GM12878 (cell line): ENCODE results near the gene TAX1BP1. TPM values are rescaled to one million over a fixed set of nuclear protein-coding genes. Genes with fewer than 3 reads are reported as not detected.
"Not testable (repeated sequence)": the region's sequence is repeated elsewhere in the genome, so short reads cannot be mapped to it uniquely, and the experiment has no call there.

Source experiments
- ATAC-seq: fragments of 200-7000 bp; cut with Tn5 transposase; 3 replicates; pipeline ENCODE4 v1.9.1; 2020; ENCODE audit warnings: mild to moderate bottlenecking, moderate library complexity
- BruUV-seq: library from RNA; stranded (reverse); fragments of 400-500 nt; replicated peaks from 2 replicates; lab custom pipeline; 2021; lab: Mats Ljungman, UMichigan
- CTCF ChIA-PET: fragments of 300-600 bp; sonication (Branson Sonifier 250); formaldehyde crosslinking; extraction: SDS; loops from one replicate; lab custom pipeline; 2021; ENCODE audit warnings: inconsistent platforms; lab: Yijun Ruan, JAX
- POLR2A ChIA-PET: fragments of 350-600 bp; formaldehyde crosslinking; extraction: SDS; loops from one replicate; lab custom pipeline; 2021; ENCODE audit warnings: inconsistent platforms; lab: Charles Lee
- RAD21 ChIA-PET: fragments of 300-600 bp; sonication (Branson Sonifier 250); formaldehyde crosslinking; loops from one replicate; lab custom pipeline; 2023; ENCODE audit warnings: antibody characterized with exemption; ENCODE audit not compliant: unreplicated experiment; lab: Charles Lee
- SMC1A ChIA-PET: fragments of 300-600 bp; sonication (Branson Sonifier 250); formaldehyde crosslinking; loops from one replicate; lab custom pipeline; 2023; ENCODE audit not compliant: unreplicated experiment, uncharacterized antibody; lab: Charles Lee
- DNase-seq: peaks from one replicate; pipeline ENCODE4 v3.0.0-alpha.2; 2011; ENCODE audit warnings: low read depth, low spot score
- FAIRE-seq: peaks from 3 replicates; lab custom pipeline; 2011; peaks lifted over from hg19 to GRCh38; lab: Jason Lieb, UNC
- H2AFZ ChIP-seq: 2 replicates; pipeline ENCODE4 v1.6.0; 2011; ENCODE audit warnings: low read depth, low read length, control low read depth; ENCODE audit not compliant: control insufficient read depth
- H3K27ac ChIP-seq: 2 replicates; pipeline ENCODE4 v1.5.1; 2011; ENCODE audit warnings: control low read depth; ENCODE audit not compliant: control insufficient read depth, insufficient read depth
- H3K27me3 ChIP-seq, 2 experiments: replicated peaks in 1 of 2; 2 replicates each; pipeline versions ENCODE4 v1.6.0 to v1.6.1; 2011; ENCODE audit warnings: low read length in 1 of 2; ENCODE audit not compliant: control insufficient read depth in 2 of 2, insufficient read depth in 2 of 2
- H3K36me3 ChIP-seq, 2 experiments: 2 replicates each; pipeline ENCODE4 v1.5.1; 2011; ENCODE audit warnings: low read length in 1 of 2; ENCODE audit not compliant: control insufficient read depth in 2 of 2, insufficient read depth in 2 of 2
- H3K4me1 ChIP-seq: 2 replicates; pipeline ENCODE4 v1.6.1; 2011; ENCODE audit warnings: mild to moderate bottlenecking, low read length, moderate library complexity, mixed read lengths; ENCODE audit not compliant: control insufficient read depth, insufficient read depth
- H3K4me2 ChIP-seq: 2 replicates; pipeline ENCODE4 v1.6.0; 2011; ENCODE audit warnings: control low read depth; ENCODE audit not compliant: control insufficient read depth, insufficient read depth
- H3K4me3 ChIP-seq: fragments of 200-600 bp; sonication (generic); 2 replicates; pipeline ENCODE4 v1.5.1; 2016
- H3K79me2 ChIP-seq: 2 replicates; pipeline ENCODE4 v1.6.0; 2011; ENCODE audit warnings: low read length; ENCODE audit not compliant: control insufficient read depth, insufficient read depth
- H3K9ac ChIP-seq: 2 replicates; pipeline ENCODE4 v1.8.0; 2011; ENCODE audit warnings: low read length, control low read depth, mixed read lengths; ENCODE audit not compliant: control insufficient read depth, insufficient read depth
- H3K9me3 ChIP-seq: replicated peaks from 3 replicates; pipeline ENCODE4 v1.5.1; 2011; ENCODE audit warnings: mild to moderate bottlenecking, low read length; ENCODE audit not compliant: control insufficient read depth, insufficient read depth
- H4K20me1 ChIP-seq: 2 replicates; pipeline ENCODE4 v1.6.0; 2011; ENCODE audit not compliant: control insufficient read depth, insufficient read depth
- BMI1 ChIP-seq: fragments of 450-650 bp; IDR thresholded peaks from 2 replicates; pipeline ENCODE4 v1.6.1; 2016; ENCODE audit warnings: mild to moderate bottlenecking, moderate library complexity, borderline replicate concordance
- CHD4 ChIP-seq: fragments of 200-600 bp; sonication (generic); IDR thresholded peaks from 2 replicates; pipeline ENCODE4 v1.6.1; 2016; ENCODE audit warnings: mild to moderate bottlenecking
- KAT2A ChIP-seq: conservative IDR thresholded peaks from 2 replicates; pipeline ENCODE4 v1.6.1; 2011; ENCODE audit warnings: low read depth, low read length; ENCODE audit not compliant: control insufficient read depth
- NFYB ChIP-seq: IDR thresholded peaks from 2 replicates; pipeline ENCODE4 v1.6.1; 2011; ENCODE audit warnings: low read depth, mild to moderate bottlenecking, low read length, improper control_type of control experiment, moderate library complexity; ENCODE audit not compliant: insufficient read depth
- RB1 ChIP-seq: fragments of 450-650 bp; formaldehyde crosslinking; IDR thresholded peaks from 2 replicates; pipeline ENCODE4 v1.6.1; 2017; ENCODE audit warnings: mild to moderate bottlenecking, borderline replicate concordance
- SIX5 ChIP-seq: IDR thresholded peaks from 2 replicates; pipeline ENCODE4 v1.6.1; 2011; ENCODE audit warnings: mild to moderate bottlenecking, low read depth, low read length, moderate library complexity; ENCODE audit not compliant: severe bottlenecking
- SMAD5 ChIP-seq: IDR thresholded peaks from 2 replicates; pipeline ENCODE4 v1.6.1; 2016; ENCODE audit warnings: antibody characterized with exemption, low read depth
- SP1 ChIP-seq: IDR thresholded peaks from one replicate; pipeline ENCODE4 v1.6.1; 2011; ENCODE audit warnings: low read depth, low read length
- SREBF2 ChIP-seq: IDR thresholded peaks from 2 replicates; pipeline ENCODE4 v1.6.1; 2012; ENCODE audit warnings: mild to moderate bottlenecking, low read length
- WGBS: methylation state at CpG from one replicate; pipeline ENCODE4 v1.1.6; 2016; ENCODE audit warnings: low lambda C conversion rate; ENCODE audit not compliant: insufficient replicate concordance, insufficient coverage; ENCODE audit errors: missing lambda C conversion rate; 5-methylcytosine and 5-hydroxymethylcytosine counted together
- in situ Hi-C: fragments of 300-500 bp; cut with MboI; formaldehyde crosslinking; loops from 9 replicates; pipeline ENCODE4 v1.14.3; 2018; ENCODE audit warnings: mixed read lengths
- intact Hi-C: fragments of 100-400 bp; cut with micrococcal nuclease; formaldehyde crosslinking; loops from one replicate; pipeline ENCODE4 v1.14.2; 2022; ENCODE audit not compliant: unreplicated experiment
- polyA plus RNA-seq, 11 experiments: library from polyadenylated mRNA; depleted of rRNA in 4 of 11; unstranded in 6 of 11; stranded (reverse) in 5 of 11; fragments of >200 nt; fragmentation: Nextera tagmentation in 4 of 11; fragmentation: Illumina TruSeq in 1 of 11; extraction: Ambion mirVana in 4 of 11; extraction: Trizol in 1 of 11; gene quantifications; 1 replicate in 1 of 11; 2 replicates in 10 of 11; pipeline versions ENCODE4 v1.2.1 to v1.2.3, GENCODE V29; 2011 to 2016; ENCODE audit warnings: inconsistent platforms in 2 of 11, missing spikeins in 2 of 11, low read depth in 1 of 11
- total RNA-seq, 4 experiments: library from RNA; depleted of rRNA in 3 of 4; stranded (reverse); fragments of >200 nt in 3 of 4; fragmentation: Illumina TruSeq in 1 of 4; extraction: Trizol in 1 of 4; gene quantifications; 2 replicates each; pipeline versions ENCODE4 v1.2.1 to v1.2.3, GENCODE V29; 2013 to 2021
- TF ChIP-seq, protein P1 (sequence below): fragments of 450-650 bp; IDR thresholded peaks from 2 replicates; pipeline ENCODE4 v1.6.1; 2018; ENCODE audit warnings: mild to moderate bottlenecking, low read depth, moderate library complexity; ENCODE audit not compliant: partially characterized antibody
- TF ChIP-seq, protein P2 (sequence below): fragments of 450-650 bp; formaldehyde crosslinking; IDR thresholded peaks from 2 replicates; pipeline ENCODE4 v1.5.0; 2022; ENCODE audit warnings: mild to moderate bottlenecking, missing genetic modification characterization

TAX1BP1 gene
- total and polyA plus RNA-seq, 10 of the 15 experiments (the other 5 are each of a cell fraction or from before 2014, with no cell fraction given): 30.8 to 105 (median 52.0) TPM

DNA sequence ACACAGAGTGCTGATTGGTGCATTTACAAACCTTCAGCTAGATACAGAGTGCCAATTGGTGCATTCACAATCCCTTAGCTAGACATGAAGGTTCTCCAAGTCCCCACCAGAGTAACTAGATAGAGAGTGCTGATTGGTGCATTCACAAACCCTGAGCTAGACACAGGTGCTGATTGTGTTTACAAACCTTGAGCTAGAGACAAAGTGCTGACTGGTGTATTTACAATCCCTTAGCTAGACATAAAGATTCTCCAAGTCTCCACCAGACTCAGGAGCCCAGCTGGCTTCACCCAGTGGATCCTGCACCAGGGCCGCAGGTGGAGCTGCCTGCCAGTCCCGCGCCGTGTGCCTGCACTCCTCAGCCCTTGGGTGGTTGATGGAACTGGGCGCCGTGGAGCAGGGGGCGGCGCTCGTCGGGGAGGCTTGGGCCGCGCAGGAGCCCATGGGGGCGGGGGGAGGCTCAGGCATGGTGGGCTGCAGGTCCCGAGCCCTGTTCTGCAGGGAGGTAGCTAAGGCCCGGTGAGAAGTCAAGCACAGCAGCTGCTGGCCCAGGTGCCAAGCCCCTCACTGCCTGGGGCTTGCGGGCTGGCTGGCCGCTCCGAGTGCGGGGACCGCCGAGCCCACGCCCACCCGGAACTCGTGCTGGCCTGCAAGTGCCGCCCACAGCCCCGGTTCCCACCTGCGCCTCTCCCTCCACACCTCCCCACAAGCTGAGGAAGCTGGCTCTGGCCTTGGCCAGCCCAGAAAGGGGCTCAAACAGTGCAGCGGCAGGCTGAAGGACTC lies 116.9 kb downstream of the TAX1BP1 start:
- H3K9me3 ChIP-seq, H3K27me3 ChIP-seq, BruUV-seq, H4K20me1 ChIP-seq, H3K4me2 ChIP-seq, H3K79me2 ChIP-seq, H3K27ac ChIP-seq, ATAC-seq, DNase-seq, CTCF ChIA-PET, RAD21 ChIA-PET, H3K36me3 ChIP-seq, H3K9ac ChIP-seq, H3K4me1 ChIP-seq, H3K4me3 ChIP-seq, POLR2A ChIA-PET, in situ Hi-C loops, H2AFZ ChIP-seq, SMC1A ChIA-PET, intact Hi-C loops, FAIRE-seq: not testable (repeated sequence)
- WGBS: 96% methylated on average over 20 of the region's 28 CpGs
- TF ChIP-seq NFYB: 0 out of 2 replicates have a peak, but pooled peaks have one; percentile 5

DNA sequence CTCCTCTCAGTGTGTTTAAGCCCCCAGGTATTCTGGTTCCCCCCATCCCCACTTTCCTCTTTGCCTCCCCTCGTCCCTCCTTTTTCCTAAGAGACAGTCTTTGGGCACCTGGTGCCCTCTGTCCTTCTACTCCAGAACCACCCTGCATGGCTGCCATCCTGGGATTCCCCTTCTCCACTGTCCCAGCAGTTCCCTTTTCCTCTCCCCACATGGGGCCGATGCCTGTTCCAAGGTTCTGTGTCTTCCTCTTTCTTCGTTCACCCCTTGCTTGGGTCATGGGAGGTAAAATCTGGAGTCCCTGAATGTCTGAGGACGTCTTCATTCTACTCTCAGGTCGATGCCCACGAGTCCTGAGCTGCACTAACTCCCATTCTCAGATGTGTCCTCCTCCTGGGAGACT lies 120.8 kb downstream of the TAX1BP1 start:
- no peaks in the 10 kb centered on the region for H3K79me2 ChIP-seq
- no peaks in the 10 kb centered on the region for H3K36me3 ChIP-seq
- H3K4me2 ChIP-seq: no peak overlapping the region
- H4K20me1 ChIP-seq: no peaks in the 10 kb centered on the region
- no TSS peak for BruUV-seq
- no peaks in the 10 kb centered on the region; a peak in 3 of 4 replicates for H3K27me3 ChIP-seq
- H3K9ac ChIP-seq: no peak overlapping the region
- FAIRE-seq: no peak
- no peak overlapping the region for H3K27ac ChIP-seq
- DNase-seq: no peak
- RAD21 ChIA-PET: no interaction called here
- in situ Hi-C loops (no loop called here), intact Hi-C loops (no loop called here)
- H3K4me3 ChIP-seq: no peak overlapping the region
- H3K4me1 ChIP-seq: no peaks in the 10 kb centered on the region
- H3K9me3 ChIP-seq: no peaks in the 10 kb centered on the region; the same call in 2 of the 3 replicates
- no peak for ATAC-seq
- WGBS: 3% methylated on average over 6 of the region's 6 CpGs
- POLR2A ChIA-PET: no interaction called here
- SMC1A ChIA-PET: interaction anchor here (1.3 kb wide), 1 partner anchor 29 kb away, joined by 4 read pairs; no protein-coding TSS in a partner anchor
- H2AFZ ChIP-seq: no peak overlapping the region
- CTCF ChIA-PET: no interaction called here
- TF ChIP-seq SP1: no peak
- no peak for TF ChIP-seq SMAD5
- TF ChIP-seq CHD4: no peak
- no peak for TF ChIP-seq RB1
- TF ChIP-seq, protein P1, sequence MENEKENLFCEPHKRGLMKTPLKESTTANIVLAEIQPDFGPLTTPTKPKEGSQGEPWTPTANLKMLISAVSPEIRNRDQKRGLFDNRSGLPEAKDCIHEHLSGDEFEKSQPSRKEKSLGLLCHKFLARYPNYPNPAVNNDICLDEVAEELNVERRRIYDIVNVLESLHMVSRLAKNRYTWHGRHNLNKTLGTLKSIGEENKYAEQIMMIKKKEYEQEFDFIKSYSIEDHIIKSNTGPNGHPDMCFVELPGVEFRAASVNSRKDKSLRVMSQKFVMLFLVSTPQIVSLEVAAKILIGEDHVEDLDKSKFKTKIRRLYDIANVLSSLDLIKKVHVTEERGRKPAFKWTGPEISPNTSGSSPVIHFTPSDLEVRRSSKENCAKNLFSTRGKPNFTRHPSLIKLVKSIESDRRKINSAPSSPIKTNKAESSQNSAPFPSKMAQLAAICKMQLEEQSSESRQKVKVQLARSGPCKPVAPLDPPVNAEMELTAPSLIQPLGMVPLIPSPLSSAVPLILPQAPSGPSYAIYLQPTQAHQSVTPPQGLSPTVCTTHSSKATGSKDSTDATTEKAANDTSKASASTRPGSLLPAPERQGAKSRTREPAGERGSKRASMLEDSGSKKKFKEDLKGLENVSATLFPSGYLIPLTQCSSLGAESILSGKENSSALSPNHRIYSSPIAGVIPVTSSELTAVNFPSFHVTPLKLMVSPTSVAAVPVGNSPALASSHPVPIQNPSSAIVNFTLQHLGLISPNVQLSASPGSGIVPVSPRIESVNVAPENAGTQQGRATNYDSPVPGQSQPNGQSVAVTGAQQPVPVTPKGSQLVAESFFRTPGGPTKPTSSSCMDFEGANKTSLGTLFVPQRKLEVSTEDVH: no peak
- TF ChIP-seq, protein P2, sequence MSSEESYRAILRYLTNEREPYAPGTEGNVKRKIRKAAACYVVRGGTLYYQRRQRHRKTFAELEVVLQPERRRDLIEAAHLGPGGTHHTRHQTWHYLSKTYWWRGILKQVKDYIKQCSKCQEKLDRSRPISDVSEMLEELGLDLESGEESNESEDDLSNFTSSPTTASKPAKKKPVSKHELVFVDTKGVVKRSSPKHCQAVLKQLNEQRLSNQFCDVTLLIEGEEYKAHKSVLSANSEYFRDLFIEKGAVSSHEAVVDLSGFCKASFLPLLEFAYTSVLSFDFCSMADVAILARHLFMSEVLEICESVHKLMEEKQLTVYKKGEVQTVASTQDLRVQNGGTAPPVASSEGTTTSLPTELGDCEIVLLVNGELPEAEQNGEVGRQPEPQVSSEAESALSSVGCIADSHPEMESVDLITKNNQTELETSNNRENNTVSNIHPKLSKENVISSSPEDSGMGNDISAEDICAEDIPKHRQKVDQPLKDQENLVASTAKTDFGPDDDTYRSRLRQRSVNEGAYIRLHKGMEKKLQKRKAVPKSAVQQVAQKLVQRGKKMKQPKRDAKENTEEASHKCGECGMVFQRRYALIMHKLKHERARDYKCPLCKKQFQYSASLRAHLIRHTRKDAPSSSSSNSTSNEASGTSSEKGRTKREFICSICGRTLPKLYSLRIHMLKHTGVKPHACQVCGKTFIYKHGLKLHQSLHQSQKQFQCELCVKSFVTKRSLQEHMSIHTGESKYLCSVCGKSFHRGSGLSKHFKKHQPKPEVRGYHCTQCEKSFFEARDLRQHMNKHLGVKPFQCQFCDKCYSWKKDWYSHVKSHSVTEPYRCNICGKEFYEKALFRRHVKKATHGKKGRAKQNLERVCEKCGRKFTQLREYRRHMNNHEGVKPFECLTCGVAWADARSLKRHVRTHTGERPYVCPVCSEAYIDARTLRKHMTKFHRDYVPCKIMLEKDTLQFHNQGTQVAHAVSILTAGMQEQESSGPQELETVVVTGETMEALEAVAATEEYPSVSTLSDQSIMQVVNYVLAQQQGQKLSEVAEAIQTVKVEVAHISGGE: no peak
- no peak for TF ChIP-seq SREBF2
- TF ChIP-seq BMI1: no peak
- no peak for TF ChIP-seq KAT2A
- TF ChIP-seq SIX5: no peak
